ENCODE data around the gene SLC12A2. TPM values are rescaled to one million over a fixed set of nuclear protein-coding genes. Genes with fewer than 3 reads are reported as not detected.

The SLC12A2 gene
- total RNA-seq, 2 experiments from 2014 or later: 13.7 to 16.4 TPM

DNA sequence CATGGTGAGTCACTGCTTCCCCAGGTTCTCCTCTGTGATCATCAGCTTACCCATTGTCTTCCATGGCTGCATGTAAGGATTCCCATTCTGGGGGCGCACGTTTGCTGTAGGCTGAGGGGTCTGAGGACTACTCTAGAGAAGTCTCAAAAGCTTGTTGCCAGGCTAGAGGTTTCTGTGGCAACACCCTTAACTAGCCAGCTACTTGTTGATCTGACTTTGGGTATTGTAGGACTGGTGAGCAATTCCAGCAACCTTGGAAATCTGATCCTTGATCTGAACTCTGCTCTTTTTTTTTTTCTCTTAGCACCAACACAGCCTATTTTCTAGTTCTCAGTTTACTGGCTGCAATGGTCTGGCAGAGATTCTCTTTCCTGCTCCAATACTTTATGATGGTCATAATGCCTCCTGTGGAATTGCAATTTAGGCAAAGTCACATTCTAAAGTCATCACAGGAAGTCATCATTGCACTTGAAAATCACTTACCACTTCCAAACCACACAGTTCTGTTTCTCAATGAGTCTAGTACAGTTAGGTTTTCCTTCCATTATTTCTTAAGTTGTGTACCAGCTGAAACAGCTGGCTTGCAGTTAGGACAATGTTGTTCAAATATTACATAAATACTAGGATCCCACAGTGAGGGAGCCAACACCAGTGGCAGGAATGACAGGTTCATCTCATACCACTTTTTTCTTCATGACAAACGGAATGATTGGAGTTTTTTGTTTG is 110.3 kb downstream of the SLC12A2 start:
- Histone ChIP-seq H3K27me3 (ENCODE audit: control insufficient read depth in 1 of 2, insufficient read depth in 2 of 2, low read length in 2 of 2) (no peaks in the 10 kb centered on the region), H3K9me3 (ENCODE audit: control insufficient read depth in 1 of 2, insufficient read depth in 1 of 2, low read length in 2 of 2) (no peaks in the 10 kb centered on the region), H3K27ac (ENCODE audit: low read depth in 1 of 2, low read length in 2 of 2) (no peak overlapping the region), H3K36me3 (ENCODE audit: insufficient read depth, low read length) (no peaks in the 10 kb centered on the region), H3K4me3 (ENCODE audit: low read length) (no peak overlapping the region), H3K4me1 (ENCODE audit: insufficient read depth, low read length) (peaks cover 20% of the 10 kb centered on the region)
- H3K9me3 Mint-ChIP-seq: no peaks in the 10 kb centered on the region
- TF ChIP-seq CTCF (IDR thresholded peaks at IDR 0.05): no peak
- H3K4me1 Mint-ChIP-seq (ENCODE audit: low read depth): peaks cover 42% of the 10 kb centered on the region
- intact Hi-C loops (cut with DNase I, micrococcal nuclease): no loop called here
- no peak for DNase-seq
- ATAC-seq (ENCODE audit: poor library complexity): no peak
- H3K4me3 Mint-ChIP-seq: no peak overlapping the region
- ChIA-PET CTCF (interaction anchor here (1.3 kb wide), 1 partner anchor 15 kb away, joined by 3 read pairs; no protein-coding TSS in a partner anchor), POLR2A (no interaction called here)
- H3K27me3 Mint-ChIP-seq: no peaks in the 10 kb centered on the region
- peaks cover 4% of the 10 kb centered on the region for H3K36me3 Mint-ChIP-seq (ENCODE audit: low read depth)
- peak overlapping the region; percentile 7 for H3K27ac Mint-ChIP-seq

GRCh38 chr5:128195316-128195715 is 111.8 kb downstream of the SLC12A2 start:
- Histone ChIP-seq H3K4me3 (ENCODE audit: low read length) (no peak overlapping the region), H3K4me1 (ENCODE audit: insufficient read depth, low read length) (peaks cover 20% of the 10 kb centered on the region), H3K27me3 (ENCODE audit: control insufficient read depth in 1 of 2, insufficient read depth in 2 of 2, low read length in 2 of 2) (no peaks in the 10 kb centered on the region), H3K9me3 (ENCODE audit: control insufficient read depth in 1 of 2, insufficient read depth in 1 of 2, low read length in 2 of 2) (no peaks in the 10 kb centered on the region), H3K27ac (ENCODE audit: low read depth in 1 of 2, low read length in 2 of 2) (no peak overlapping the region), H3K36me3 (ENCODE audit: insufficient read depth, low read length) (no peaks in the 10 kb centered on the region)
- Mint-ChIP-seq H3K4me3 (no peak overlapping the region), H3K27me3 (no peaks in the 10 kb centered on the region), H3K36me3 (ENCODE audit: low read depth) (no peaks in the 10 kb centered on the region), H3K9me3 (no peaks in the 10 kb centered on the region), H3K27ac (no peak overlapping the region), H3K4me1 (ENCODE audit: low read depth) (peaks cover 50% of the 10 kb centered on the region)
- ChIA-PET CTCF (no interaction called here), POLR2A (no interaction called here)
- TF ChIP-seq CTCF (IDR thresholded peaks at IDR 0.05): no peak
- ATAC-seq (ENCODE audit: poor library complexity) (no peak), DNase-seq (no peak)
- intact Hi-C loops (cut with DNase I, micrococcal nuclease): loop anchor here (5.0 kb wide), 2 partner anchors 113 to 302 kb away; partner anchors contain the start of gene SLC12A2 (in 1 of the 2)

DNA sequence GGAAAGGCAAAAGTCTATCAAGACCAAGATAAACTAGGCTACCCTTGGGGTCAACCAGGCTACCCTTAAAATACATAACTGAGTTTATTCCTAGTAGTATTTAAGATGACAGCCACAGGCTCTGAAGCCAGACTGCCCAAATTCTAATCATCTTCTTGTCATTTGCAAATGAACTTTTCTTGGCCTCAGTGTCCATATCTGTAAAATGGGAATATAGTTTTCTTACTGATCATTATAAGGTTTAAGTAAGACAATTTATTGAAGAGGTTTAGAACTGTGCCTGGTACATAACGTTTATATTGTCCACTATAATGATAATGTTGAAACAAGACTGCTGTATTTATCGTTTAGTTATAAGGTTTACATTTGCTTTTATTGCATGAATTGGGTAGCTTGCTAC is 112.5 kb downstream of the SLC12A2 start:
- H3K36me3 Mint-ChIP-seq (ENCODE audit: low read depth): no peaks in the 10 kb centered on the region
- no peaks in the 10 kb centered on the region for H3K9me3 Mint-ChIP-seq
- no peak for DNase-seq
- Histone ChIP-seq H3K4me1 (ENCODE audit: insufficient read depth, low read length) (peaks cover 22% of the 10 kb centered on the region), H3K27ac (ENCODE audit: low read depth in 1 of 2, low read length in 2 of 2) (no peak overlapping the region), H3K4me3 (ENCODE audit: low read length) (no peak overlapping the region), H3K27me3 (ENCODE audit: control insufficient read depth in 1 of 2, insufficient read depth in 2 of 2, low read length in 2 of 2) (no peaks in the 10 kb centered on the region), H3K9me3 (ENCODE audit: control insufficient read depth in 1 of 2, insufficient read depth in 1 of 2, low read length in 2 of 2) (no peaks in the 10 kb centered on the region), H3K36me3 (ENCODE audit: insufficient read depth, low read length) (no peaks in the 10 kb centered on the region)
- no peaks in the 10 kb centered on the region for H3K27me3 Mint-ChIP-seq
- no peak for ATAC-seq (ENCODE audit: poor library complexity)
- intact Hi-C loops (cut with DNase I, micrococcal nuclease): loop anchor here (5.0 kb wide), 2 partner anchors 114 to 301 kb away; partner anchors contain the start of gene SLC12A2 (in 1 of the 2)
- no peak for TF ChIP-seq CTCF (IDR thresholded peaks at IDR 0.05)
- H3K27ac Mint-ChIP-seq: peak overlapping the region; percentile 90
- peaks cover 58% of the 10 kb centered on the region for H3K4me1 Mint-ChIP-seq (ENCODE audit: low read depth)
- ChIA-PET POLR2A (interaction anchor here (2.2 kb wide), 1 partner anchor 113 kb away, joined by 8 read pairs; no protein-coding TSS in a partner anchor), CTCF (no interaction called here)
- no peak overlapping the region for H3K4me3 Mint-ChIP-seq

All from CD4-positive, alpha-beta T cell (primary cell).